Activated CD8-positive, alpha-beta T cell treated with anti-CD3 and anti-CD28 coated beads, Interleukin-2, amount 10 ng/mL, durations not matched to agents 7 days and 5 days (primary cell): ENCODE data around the gene KRT76. TPM values are rescaled to one million over a fixed set of nuclear protein-coding genes. Genes with fewer than 3 reads are reported as not detected.
A peak's percentile ranks its signal among the peaks of the same experiment; 100 is the strongest.

Experiments
- ATAC-seq: fragments of 150-1000 bp; cut with Tn5 transposase; one replicate; pipeline ENCODE4 v1.10.0; 2021; ENCODE audit warnings: moderate library complexity
- CTCF ChIA-PET: fragments of 350-600 bp; sonication (Branson Sonifier 250); formaldehyde crosslinking; loops from one replicate; lab custom pipeline; 2021; ENCODE audit warnings: antibody characterized with exemption; lab: Charles Lee
- POLR2A ChIA-PET: fragments of 350-600 bp; sonication (Branson Sonifier 250); formaldehyde crosslinking; loops from one replicate; lab custom pipeline; 2021; ENCODE audit warnings: antibody characterized with exemption; lab: Charles Lee
- DNase-seq: peaks from one replicate; pipeline ENCODE4 v3.0.0-alpha.2; 2020
- H3K27ac Mint-ChIP-seq: one replicate; pipeline ENCODE4 v1.8.0; 2021; ENCODE audit warnings: mild to moderate bottlenecking, mixed read lengths
- H3K27me3 Mint-ChIP-seq: one replicate; pipeline ENCODE4 v1.8.0; 2021; ENCODE audit warnings: low read depth, mixed read lengths
- H3K36me3 Mint-ChIP-seq: one replicate; pipeline ENCODE4 v1.8.0; 2021; ENCODE audit warnings: low read depth, mixed read lengths
- H3K4me1 Mint-ChIP-seq: one replicate; pipeline ENCODE4 v1.8.0; 2021; ENCODE audit warnings: low read depth, mixed read lengths
- H3K4me3 Mint-ChIP-seq: one replicate; pipeline ENCODE4 v1.8.0; 2021; ENCODE audit warnings: mild to moderate bottlenecking, mixed read lengths
- H3K9me3 Mint-ChIP-seq: one replicate; pipeline ENCODE4 v1.8.0; 2022; ENCODE audit warnings: mixed read lengths; ENCODE audit not compliant: insufficient read depth
- total RNA-seq, 2 experiments: library from RNA; stranded (reverse); gene quantifications; one replicate each; pipeline ENCODE4 v1.2.3, GENCODE V29; 2021

KRT76 gene
- total RNA-seq, 2 experiments from 2014 or later: not detected

DNA sequence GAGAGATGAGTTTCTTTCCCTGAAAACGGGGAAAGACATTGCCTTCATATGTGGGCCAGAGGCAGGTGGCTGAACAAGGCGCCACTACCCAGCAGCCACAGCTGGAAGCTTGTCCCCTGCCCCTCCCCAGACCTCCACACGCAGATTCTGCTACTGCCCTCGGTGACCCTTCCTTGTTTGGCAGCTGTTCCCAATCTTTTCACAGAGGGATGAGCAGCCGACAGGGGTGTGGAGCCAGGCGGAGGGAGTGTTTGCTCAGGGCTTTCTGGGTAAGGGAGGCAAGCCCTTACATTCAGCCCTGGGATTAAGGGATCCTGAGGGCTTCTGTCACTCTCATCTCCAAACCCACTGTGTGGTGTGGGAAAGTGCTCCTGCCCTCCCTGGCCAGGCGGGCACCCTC is 41.2 kb upstream of the KRT76 start:
- H3K4me3 Mint-ChIP-seq: no peak overlapping the region
- no peaks in the 10 kb centered on the region for H3K9me3 Mint-ChIP-seq
- no peak overlapping the region for H3K27ac Mint-ChIP-seq
- POLR2A ChIA-PET: no interaction called here
- peaks cover 4% of the 10 kb centered on the region for H3K27me3 Mint-ChIP-seq
- CTCF ChIA-PET: interaction anchor here (1.5 kb wide), 1 partner anchor 52 kb away, joined by 6 read pairs; no protein-coding TSS in a partner anchor
- peaks cover 15% of the 10 kb centered on the region for H3K4me1 Mint-ChIP-seq
- ATAC-seq (no peak), DNase-seq (no peak)
- H3K36me3 Mint-ChIP-seq: no peaks in the 10 kb centered on the region

DNA sequence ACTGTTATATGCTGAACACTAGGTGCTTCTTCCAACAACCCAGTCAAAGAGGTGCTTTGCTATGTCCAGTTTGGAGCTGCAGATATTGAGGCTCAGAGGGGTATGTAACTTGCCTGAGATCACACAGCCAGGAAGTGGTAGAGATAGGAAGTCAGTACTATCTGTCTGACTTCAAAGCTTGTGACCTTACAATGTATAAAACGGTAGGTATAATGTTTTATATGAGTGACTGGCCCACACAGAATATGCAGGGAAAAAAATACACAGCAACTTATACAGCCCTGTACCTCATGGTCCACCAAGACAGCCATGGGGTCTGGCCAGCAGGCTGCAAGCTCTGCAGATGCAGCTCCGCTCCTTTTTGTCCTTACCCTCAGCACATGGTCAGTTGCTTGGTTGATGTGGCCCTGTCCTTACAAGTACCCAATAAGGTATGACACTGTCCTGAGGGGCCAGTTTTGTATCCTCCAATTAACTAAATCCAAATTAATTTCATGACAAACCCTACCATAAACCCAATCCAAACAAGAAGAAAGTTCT is 40.6 kb upstream of the KRT76 start:
- peaks cover 4% of the 10 kb centered on the region for H3K27me3 Mint-ChIP-seq
- peaks cover 15% of the 10 kb centered on the region for H3K4me1 Mint-ChIP-seq
- CTCF ChIA-PET: interaction anchor here (0.8 to 1.5 kb wide), 4 partner anchors 53 to 234 kb away, joined by 3 to 6 read pairs (median 4); no protein-coding TSS in a partner anchor
- H3K4me3 Mint-ChIP-seq: no peak overlapping the region
- POLR2A ChIA-PET: interaction anchor here (1.0 kb wide), 1 partner anchor 9 kb away, joined by 3 read pairs; no protein-coding TSS in a partner anchor
- ATAC-seq: peak; percentile 73
- no peaks in the 10 kb centered on the region for H3K9me3 Mint-ChIP-seq
- no peaks in the 10 kb centered on the region for H3K36me3 Mint-ChIP-seq
- no peak for DNase-seq
- H3K27ac Mint-ChIP-seq: peak overlapping the region; percentile 51

DNA sequence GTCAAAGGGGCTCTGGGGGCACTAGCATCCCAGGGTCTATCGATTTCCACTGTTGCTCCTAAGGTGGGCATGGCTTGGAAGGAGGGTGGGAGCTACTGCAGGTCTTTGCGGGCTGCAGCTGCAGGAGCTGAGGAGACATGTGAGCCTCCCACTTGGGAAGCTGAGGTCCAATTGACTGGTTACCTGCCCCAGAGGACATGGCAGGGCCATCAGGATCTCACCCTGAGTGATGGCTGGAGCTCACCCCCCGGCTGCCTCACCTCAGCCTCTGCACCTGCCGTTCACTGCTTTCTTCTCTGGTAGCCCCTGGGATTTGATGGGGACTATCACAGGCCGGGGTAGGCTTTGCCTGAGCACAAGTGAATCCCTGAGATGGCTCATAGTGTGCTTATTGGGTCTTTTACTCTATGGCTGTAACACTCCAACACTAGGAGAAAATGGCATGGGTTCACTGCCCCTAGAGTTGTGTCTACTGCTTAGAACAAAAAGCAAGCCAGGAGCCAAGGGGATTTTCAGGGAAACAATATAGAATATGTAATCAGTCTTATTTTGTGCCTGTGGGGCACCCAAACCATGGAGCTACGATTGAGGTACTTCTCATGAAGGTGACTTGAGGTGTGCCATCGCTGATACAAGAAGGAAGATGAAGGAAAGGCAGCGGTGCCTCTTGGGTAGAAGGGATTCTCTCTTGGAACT is 40.0 kb upstream of the KRT76 start:
- Mint-ChIP-seq H3K4me3 (no peak overlapping the region), H3K27ac (peak overlapping the region; percentile 13), H3K36me3 (no peaks in the 10 kb centered on the region), H3K9me3 (no peaks in the 10 kb centered on the region), H3K27me3 (peaks cover 4% of the 10 kb centered on the region), H3K4me1 (peaks cover 15% of the 10 kb centered on the region)
- ChIA-PET POLR2A (interaction anchor here (1.0 kb wide), 1 partner anchor 9 kb away, joined by 3 read pairs; no protein-coding TSS in a partner anchor), CTCF (interaction anchor here (0.8 to 1.5 kb wide), 4 partner anchors 53 to 234 kb away, joined by 3 to 6 read pairs (median 4); no protein-coding TSS in a partner anchor)
- ATAC-seq (no peak), DNase-seq (no peak)

GRCh38 chr12:52815676-52816588 is 38.8 kb upstream of the KRT76 start:
- H3K36me3 Mint-ChIP-seq: no peaks in the 10 kb centered on the region
- H3K9me3 Mint-ChIP-seq: no peaks in the 10 kb centered on the region
- ChIA-PET CTCF (no interaction called here), POLR2A (no interaction called here)
- peaks cover 4% of the 10 kb centered on the region for H3K27me3 Mint-ChIP-seq
- H3K4me1 Mint-ChIP-seq: peaks cover 15% of the 10 kb centered on the region
- H3K27ac Mint-ChIP-seq: no peak overlapping the region
- DNase-seq: no peak
- H3K4me3 Mint-ChIP-seq: no peak overlapping the region
- no peak for ATAC-seq

DNA sequence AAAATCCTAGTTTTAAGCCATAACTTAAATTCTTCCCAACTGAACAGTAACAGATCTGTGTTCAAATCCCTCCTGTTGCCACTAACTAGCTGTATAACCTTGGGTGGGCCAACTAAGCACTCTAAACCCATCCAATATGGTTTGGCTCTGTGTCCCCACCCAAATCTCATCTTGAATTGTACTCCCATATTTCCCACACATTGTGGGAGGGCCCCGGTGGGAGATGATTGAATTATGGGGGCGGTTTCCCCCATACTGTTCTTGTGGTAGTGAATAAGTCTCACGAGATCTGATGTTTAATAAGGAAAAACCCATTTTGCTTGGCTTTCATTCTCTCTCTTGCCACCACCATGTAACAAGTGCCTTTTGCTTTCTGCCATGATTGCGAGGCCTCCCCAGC is 38.0 kb upstream of the KRT76 start:
- ChIA-PET CTCF (no interaction called here), POLR2A (no interaction called here)
- no peak overlapping the region for H3K27ac Mint-ChIP-seq
- H3K9me3 Mint-ChIP-seq: no peaks in the 10 kb centered on the region
- peaks cover 15% of the 10 kb centered on the region for H3K4me1 Mint-ChIP-seq
- ATAC-seq (no peak), DNase-seq (no peak)
- H3K36me3 Mint-ChIP-seq: no peaks in the 10 kb centered on the region
- no peaks in the 10 kb centered on the region for H3K27me3 Mint-ChIP-seq
- no peak overlapping the region for H3K4me3 Mint-ChIP-seq

DNA sequence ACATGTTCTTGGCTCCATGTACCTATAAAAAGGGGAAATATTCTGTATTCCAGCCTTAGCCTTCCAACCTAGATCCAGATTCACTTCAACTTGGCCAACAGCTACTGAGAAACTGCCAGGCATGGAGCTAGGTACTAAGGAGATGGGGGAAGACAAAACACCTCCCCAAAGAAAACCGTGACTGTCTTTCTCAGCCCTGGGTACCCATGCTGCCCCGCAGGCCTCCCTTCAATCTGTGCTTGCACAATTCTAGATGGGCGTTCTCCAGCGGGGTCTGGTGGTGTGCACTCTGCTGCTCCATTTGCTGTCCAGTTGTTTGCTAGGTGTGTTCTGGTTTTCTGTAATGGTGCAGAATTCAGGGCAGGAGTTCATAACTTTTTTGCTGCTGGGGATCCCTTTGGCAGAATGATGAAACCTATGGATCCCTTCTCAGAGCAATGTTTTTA is 37.6 kb upstream of the KRT76 start:
- H3K4me3 Mint-ChIP-seq: no peak overlapping the region
- H3K36me3 Mint-ChIP-seq: no peaks in the 10 kb centered on the region
- peaks cover 15% of the 10 kb centered on the region for H3K4me1 Mint-ChIP-seq
- ATAC-seq: no peak
- H3K27me3 Mint-ChIP-seq: peaks cover 2% of the 10 kb centered on the region
- CTCF ChIA-PET: no interaction called here
- DNase-seq: no peak
- no peaks in the 10 kb centered on the region for H3K9me3 Mint-ChIP-seq
- POLR2A ChIA-PET: no interaction called here
- H3K27ac Mint-ChIP-seq: no peak overlapping the region

GRCh38 chr12:52813885-52814709 is 37.0 kb upstream of the KRT76 start, which contains the start of gene KRT4:
KRT4 (minus strand) TSS chr12:52814116; CDS start chr12:52814058, 58 bp downstream.
- ATAC-seq (no peak), DNase-seq (no peak)
- peaks cover 2% of the 10 kb centered on the region for H3K27me3 Mint-ChIP-seq
- H3K9me3 Mint-ChIP-seq: no peaks in the 10 kb centered on the region
- no peak within 1 kb of the TSS for H3K27ac Mint-ChIP-seq
- H3K4me3 Mint-ChIP-seq: no peak within 1 kb of the TSS
- peaks cover 15% of the 10 kb centered on the region for H3K4me1 Mint-ChIP-seq
- no peaks in the 10 kb centered on the region for H3K36me3 Mint-ChIP-seq
- POLR2A ChIA-PET: interaction anchor here (0.6 kb wide), 1 partner anchor 54 kb away, joined by 3 read pairs; no protein-coding TSS in a partner anchor
- CTCF ChIA-PET: interaction anchor here (1.2 to 2.5 kb wide), 3 partner anchors 56 to 100 kb away, joined by 3 to 10 read pairs (median 4); no protein-coding TSS in a partner anchor

- H3K27me3 Mint-ChIP-seq: peaks cover 2% of the 10 kb centered on the region
- no peak for ATAC-seq
- ChIA-PET CTCF (interaction anchor here (1.2 to 2.5 kb wide), 4 partner anchors 24 to 100 kb away, joined by 3 to 10 read pairs (median 5); no protein-coding TSS in a partner anchor), POLR2A (interaction anchor here (0.6 kb wide), 1 partner anchor 55 kb away, joined by 3 read pairs; no protein-coding TSS in a partner anchor)
- peaks cover 12% of the 10 kb centered on the region for H3K4me1 Mint-ChIP-seq
- DNase-seq: no peak
- no peak overlapping the region for H3K4me3 Mint-ChIP-seq
- H3K36me3 Mint-ChIP-seq: no peaks in the 10 kb centered on the region
- no peak overlapping the region for H3K27ac Mint-ChIP-seq
- H3K9me3 Mint-ChIP-seq: no peaks in the 10 kb centered on the region
Observed at GRCh38 chr12:52813203-52813819, 36.2 kb upstream of the KRT76 start.

DNA sequence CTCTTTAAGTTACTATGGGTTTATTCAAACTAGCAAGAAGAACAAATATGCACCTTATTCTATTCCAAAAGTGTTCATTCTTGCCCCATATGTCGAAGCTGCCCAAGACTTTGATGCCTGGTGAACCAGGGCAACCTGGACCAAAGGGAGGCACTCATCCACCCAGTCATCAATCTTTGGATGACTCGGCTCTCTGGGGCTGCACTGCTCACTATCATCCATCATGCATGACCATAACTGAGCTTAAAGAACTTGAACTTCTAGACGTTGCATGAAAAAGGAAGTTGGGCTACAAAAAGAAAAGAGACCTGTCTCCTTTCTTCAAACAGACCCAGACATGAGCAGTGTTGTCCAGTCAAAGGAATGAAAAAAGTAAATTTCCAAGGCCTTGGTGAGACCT is 35.6 kb upstream of the KRT76 start:
- POLR2A ChIA-PET: no interaction called here
- peaks cover 2% of the 10 kb centered on the region for H3K27me3 Mint-ChIP-seq
- CTCF ChIA-PET: interaction anchor here (1.2 to 2.5 kb wide), 4 partner anchors 25 to 99 kb away, joined by 3 to 10 read pairs (median 5); no protein-coding TSS in a partner anchor
- no peaks in the 10 kb centered on the region for H3K9me3 Mint-ChIP-seq
- no peak for ATAC-seq
- no peak overlapping the region for H3K4me3 Mint-ChIP-seq
- no peak overlapping the region for H3K27ac Mint-ChIP-seq
- H3K4me1 Mint-ChIP-seq: peaks cover 8% of the 10 kb centered on the region
- no peaks in the 10 kb centered on the region for H3K36me3 Mint-ChIP-seq
- DNase-seq: no peak

DNA sequence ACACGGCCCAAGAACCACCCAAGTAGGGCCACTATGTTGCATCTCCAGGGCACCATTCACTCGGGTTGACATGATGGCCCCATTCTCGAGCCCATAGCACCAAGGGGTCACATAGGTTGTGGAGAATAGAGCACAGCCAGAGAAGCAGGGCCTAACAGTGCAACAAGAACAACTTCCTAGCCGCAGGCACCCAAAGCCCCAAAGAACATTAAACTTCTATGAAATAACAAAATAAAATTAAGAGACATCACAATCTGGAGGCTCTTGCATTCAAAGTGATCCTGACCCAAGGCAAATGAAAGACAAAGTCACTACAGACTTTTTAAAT is 34.9 kb upstream of the KRT76 start:
- no peak for DNase-seq
- Mint-ChIP-seq H3K36me3 (no peaks in the 10 kb centered on the region), H3K27me3 (peaks cover 2% of the 10 kb centered on the region), H3K4me3 (no peak overlapping the region), H3K4me1 (peaks cover under 1% of the 10 kb centered on the region), H3K27ac (no peak overlapping the region), H3K9me3 (no peaks in the 10 kb centered on the region)
- ChIA-PET POLR2A (no interaction called here), CTCF (interaction anchor here (1.7 to 2.5 kb wide), 2 partner anchors 26 to 58 kb away, joined by 6 to 10 read pairs; no protein-coding TSS in a partner anchor)
- no peak for ATAC-seq
